CD4-positive, alpha-beta T cell treated with Interleukin-21 for 1 hour (primary cell): ENCODE results near the gene HMX1.

ENCODE experiments used
- DNase-seq: peaks from one replicate; pipeline ENCODE4 v3.0.0-alpha.2; 2020

HMX1 gene

GRCh38 chr4:8817096-8817812, 54.4 kb downstream of the HMX1 start:
- DNase-seq, result no peak
